GM12878 (cell line): ENCODE data around the gene DLX6. TPM values are rescaled to one million over a fixed set of nuclear protein-coding genes. Genes with fewer than 3 reads are reported as not detected.

ENCODE experiments used
- ATAC-seq: fragments of 200-7000 bp; cut with Tn5 transposase; 3 replicates; pipeline ENCODE4 v1.9.1; 2020; ENCODE audit warnings: mild to moderate bottlenecking, moderate library complexity
- BruUV-seq: library from RNA; stranded (reverse); fragments of 400-500 nt; replicated peaks from 2 replicates; lab custom pipeline; 2021; lab: Mats Ljungman, UMichigan
- CTCF ChIA-PET: fragments of 300-600 bp; sonication (Branson Sonifier 250); formaldehyde crosslinking; extraction: SDS; loops from one replicate; lab custom pipeline; 2021; ENCODE audit warnings: inconsistent platforms; lab: Yijun Ruan, JAX
- POLR2A ChIA-PET: fragments of 350-600 bp; formaldehyde crosslinking; extraction: SDS; loops from one replicate; lab custom pipeline; 2021; ENCODE audit warnings: inconsistent platforms; lab: Charles Lee
- RAD21 ChIA-PET: fragments of 300-600 bp; sonication (Branson Sonifier 250); formaldehyde crosslinking; loops from one replicate; lab custom pipeline; 2023; ENCODE audit warnings: antibody characterized with exemption; ENCODE audit not compliant: unreplicated experiment; lab: Charles Lee
- SMC1A ChIA-PET: fragments of 300-600 bp; sonication (Branson Sonifier 250); formaldehyde crosslinking; loops from one replicate; lab custom pipeline; 2023; ENCODE audit not compliant: unreplicated experiment, uncharacterized antibody; lab: Charles Lee
- DNase-seq: peaks from one replicate; pipeline ENCODE4 v3.0.0-alpha.2; 2011; ENCODE audit warnings: low read depth, low spot score
- FAIRE-seq: peaks from 3 replicates; lab custom pipeline; 2011; peaks lifted over from hg19 to GRCh38; lab: Jason Lieb, UNC
- H2AFZ ChIP-seq: 2 replicates; pipeline ENCODE4 v1.6.0; 2011; ENCODE audit warnings: low read depth, low read length, control low read depth; ENCODE audit not compliant: control insufficient read depth
- H3K27ac ChIP-seq: 2 replicates; pipeline ENCODE4 v1.5.1; 2011; ENCODE audit warnings: control low read depth; ENCODE audit not compliant: control insufficient read depth, insufficient read depth
- H3K27me3 ChIP-seq, 2 experiments: replicated peaks in 1 of 2; 2 replicates each; pipeline versions ENCODE4 v1.6.0 to v1.6.1; 2011; ENCODE audit warnings: low read length in 1 of 2; ENCODE audit not compliant: control insufficient read depth in 2 of 2, insufficient read depth in 2 of 2
- H3K36me3 ChIP-seq, 2 experiments: 2 replicates each; pipeline ENCODE4 v1.5.1; 2011; ENCODE audit warnings: low read length in 1 of 2; ENCODE audit not compliant: control insufficient read depth in 2 of 2, insufficient read depth in 2 of 2
- H3K4me1 ChIP-seq: 2 replicates; pipeline ENCODE4 v1.6.1; 2011; ENCODE audit warnings: mild to moderate bottlenecking, low read length, moderate library complexity, mixed read lengths; ENCODE audit not compliant: control insufficient read depth, insufficient read depth
- H3K4me2 ChIP-seq: 2 replicates; pipeline ENCODE4 v1.6.0; 2011; ENCODE audit warnings: control low read depth; ENCODE audit not compliant: control insufficient read depth, insufficient read depth
- H3K4me3 ChIP-seq: fragments of 200-600 bp; sonication (generic); 2 replicates; pipeline ENCODE4 v1.5.1; 2016
- H3K79me2 ChIP-seq: 2 replicates; pipeline ENCODE4 v1.6.0; 2011; ENCODE audit warnings: low read length; ENCODE audit not compliant: control insufficient read depth, insufficient read depth
- H3K9ac ChIP-seq: 2 replicates; pipeline ENCODE4 v1.8.0; 2011; ENCODE audit warnings: low read length, control low read depth, mixed read lengths; ENCODE audit not compliant: control insufficient read depth, insufficient read depth
- H3K9me3 ChIP-seq: replicated peaks from 3 replicates; pipeline ENCODE4 v1.5.1; 2011; ENCODE audit warnings: mild to moderate bottlenecking, low read length; ENCODE audit not compliant: control insufficient read depth, insufficient read depth
- H4K20me1 ChIP-seq: 2 replicates; pipeline ENCODE4 v1.6.0; 2011; ENCODE audit not compliant: control insufficient read depth, insufficient read depth
- HSF1 ChIP-seq: fragments of 150-350 bp; IDR thresholded peaks from 2 replicates; pipeline ENCODE4 v1.6.1; 2014; ENCODE audit warnings: mild to moderate bottlenecking, low read depth, low read length
- KAT2A ChIP-seq: conservative IDR thresholded peaks from 2 replicates; pipeline ENCODE4 v1.6.1; 2011; ENCODE audit warnings: low read depth, low read length; ENCODE audit not compliant: control insufficient read depth
- NRF1 ChIP-seq: conservative IDR thresholded peaks from 2 replicates; pipeline ENCODE4 v1.6.1; 2011; ENCODE audit warnings: mild to moderate bottlenecking, low read depth, low read length, improper control_type of control experiment
- POLR2AphosphoS2 ChIP-seq: IDR thresholded peaks from 2 replicates; pipeline ENCODE4 v1.6.1; 2011; ENCODE audit warnings: low read depth, mild to moderate bottlenecking, low read length, improper control_type of control experiment, moderate library complexity
- RAD21 ChIP-seq: IDR thresholded peaks from 2 replicates; pipeline ENCODE4 v1.6.1; 2011; ENCODE audit warnings: mild to moderate bottlenecking, low read depth, low read length, moderate library complexity; ENCODE audit not compliant: insufficient read depth
- SREBF2 ChIP-seq: IDR thresholded peaks from 2 replicates; pipeline ENCODE4 v1.6.1; 2012; ENCODE audit warnings: mild to moderate bottlenecking, low read length
- ZNF622 ChIP-seq: fragments of 450-650 bp; IDR thresholded peaks from 2 replicates; pipeline ENCODE4 v1.6.1; 2017; ENCODE audit warnings: mild to moderate bottlenecking, inconsistent platforms
- WGBS: methylation state at CpG from one replicate; pipeline ENCODE4 v1.1.6; 2016; ENCODE audit warnings: low lambda C conversion rate; ENCODE audit not compliant: insufficient replicate concordance, insufficient coverage; ENCODE audit errors: missing lambda C conversion rate; 5-methylcytosine and 5-hydroxymethylcytosine counted together
- in situ Hi-C: fragments of 300-500 bp; cut with MboI; formaldehyde crosslinking; loops from 9 replicates; pipeline ENCODE4 v1.14.3; 2018; ENCODE audit warnings: mixed read lengths
- intact Hi-C: fragments of 100-400 bp; cut with micrococcal nuclease; formaldehyde crosslinking; loops from one replicate; pipeline ENCODE4 v1.14.2; 2022; ENCODE audit not compliant: unreplicated experiment
- polyA plus RNA-seq, 11 experiments: library from polyadenylated mRNA; depleted of rRNA in 4 of 11; unstranded in 6 of 11; stranded (reverse) in 5 of 11; fragments of >200 nt; fragmentation: Nextera tagmentation in 4 of 11; fragmentation: Illumina TruSeq in 1 of 11; extraction: Ambion mirVana in 4 of 11; extraction: Trizol in 1 of 11; gene quantifications; 1 replicate in 1 of 11; 2 replicates in 10 of 11; pipeline versions ENCODE4 v1.2.1 to v1.2.3, GENCODE V29; 2011 to 2016; ENCODE audit warnings: inconsistent platforms in 2 of 11, missing spikeins in 2 of 11, low read depth in 1 of 11
- total RNA-seq, 4 experiments: library from RNA; depleted of rRNA in 3 of 4; stranded (reverse); fragments of >200 nt in 3 of 4; fragmentation: Illumina TruSeq in 1 of 4; extraction: Trizol in 1 of 4; gene quantifications; 2 replicates each; pipeline versions ENCODE4 v1.2.1 to v1.2.3, GENCODE V29; 2013 to 2021

The DLX6 gene
- total and polyA plus RNA-seq, 10 of the 15 experiments (the other 5 are each of a cell fraction or from before 2014, with no cell fraction given), result not detected

- no peak for TF ChIP-seq NRF1
- TF ChIP-seq HSF1, result no peak
- no peak for TF ChIP-seq RAD21
- TF ChIP-seq ZNF622, result no peak
- no peak for TF ChIP-seq KAT2A
- TF ChIP-seq POLR2AphosphoS2, result no peak
- no peak for TF ChIP-seq SREBF2
- SMC1A ChIA-PET, result no interaction called here
- CTCF ChIA-PET, result no interaction called here
- no peak overlapping the region for H2AFZ ChIP-seq
- H3K27ac ChIP-seq, result no peak overlapping the region
- no peaks in the 10 kb centered on the region for H4K20me1 ChIP-seq
- no TSS peak for BruUV-seq
- no peaks in the 10 kb centered on the region for H3K36me3 ChIP-seq
- WGBS, result 35% methylated on average over 11 of the region's 19 CpGs
- in situ Hi-C loops (no loop called here), intact Hi-C loops (no loop called here)
- no peak overlapping the region for H3K4me2 ChIP-seq
- ATAC-seq, result no peak
- H3K4me1 ChIP-seq, result no peaks in the 10 kb centered on the region
- no peaks in the 10 kb centered on the region for H3K79me2 ChIP-seq
- H3K9ac ChIP-seq, result no peak overlapping the region
- no peak overlapping the region for H3K4me3 ChIP-seq
- H3K27me3 ChIP-seq, result peaks cover 24 to 32% of the 10 kb centered on the region in 2 experiments
- H3K9me3 ChIP-seq, result no peaks in the 10 kb centered on the region; the same call in 2 of the 3 replicates
- no peak for DNase-seq
- RAD21 ChIA-PET, result interaction anchor here (1.1 kb wide), 1 partner anchor 9 kb away, joined by 3 read pairs; no protein-coding TSS in a partner anchor
- FAIRE-seq, result no peak
- POLR2A ChIA-PET, result no interaction called here
Measured at GRCh38 chr7:97018791-97019531, 13.6 kb downstream of the DLX6 start.
